Prostate gland (tissue), 2 donors: ENCODE measurements around the gene MRPL34. TPM values are rescaled to one million over a fixed set of nuclear protein-coding genes. Genes with fewer than 3 reads are reported as not detected.
A peak's percentile ranks its signal among the peaks of the same experiment; 100 is the strongest.

Experiments
- DNase-seq: peaks from one replicate; pipeline ENCODE4 v3.0.0-alpha.2; 2019; ENCODE audit warnings: low spot score
- H3K27ac ChIP-seq, 2 donors: fragments of 200-600 bp; sonication (generic); 2 replicates each; pipeline ENCODE4 v1.5.1; 2017 to 2019
- H3K27me3 ChIP-seq: fragments of 200-600 bp; sonication (generic); replicated peaks from 2 replicates; pipeline ENCODE4 v1.5.1; 2019; ENCODE audit not compliant: insufficient read depth
- H3K36me3 ChIP-seq, 2 donors: fragments of 200-600 bp; sonication (generic); 1 replicate in 1 of 2; 2 replicates in 1 of 2; pipeline versions ENCODE4 v1.5.1 to v1.8.1; 2017 to 2019
- H3K4me1 ChIP-seq: fragments of 200-600 bp; sonication (generic); replicated peaks from 2 replicates; pipeline ENCODE4 v1.5.1; 2019
- H3K4me3 ChIP-seq, 2 donors: fragments of 200-600 bp; sonication (generic); 2 replicates each; pipeline ENCODE4 v1.5.1; 2017 to 2019
- H3K9me3 ChIP-seq: fragments of 200-600 bp; sonication (generic); 2 replicates; pipeline ENCODE4 v1.5.1; 2017
- POLR2A ChIP-seq: fragments of 450-650 bp; IDR thresholded peaks from one replicate; pipeline ENCODE4 v1.6.1; 2016; ENCODE audit warnings: antibody characterized with exemption, mild to moderate bottlenecking
- POLR2AphosphoS5 ChIP-seq: sonication (generic); formaldehyde crosslinking; IDR thresholded peaks from one replicate; pipeline ENCODE4 v1.6.1; 2017; ENCODE audit warnings: antibody characterized with exemption
- WGBS: methylation state at CpG from one replicate; pipeline ENCODE4 v1.1.5; 2018; 5-methylcytosine and 5-hydroxymethylcytosine counted together
- intact Hi-C: fragments of 100-400 bp; cut with DNase I; formaldehyde crosslinking; loops from one replicate; pipeline ENCODE4 v1.14.2; 2022
- total RNA-seq, 2 donors: library from RNA; depleted of rRNA; stranded (reverse); fragments of >200 nt; gene quantifications; one replicate each; pipeline ENCODE4 v1.1.0, GENCODE V29; 2016
- TF ChIP-seq, protein P1 (sequence below), 4 experiments: fragments of 200-600 bp in 2 of 4; fragments of 450-650 bp in 2 of 4; sonication (generic) in 2 of 4; IDR thresholded peaks; 1 replicate in 3 of 4; 2 replicates in 1 of 4; pipeline ENCODE4 v1.5.1; 2016 to 2019; ENCODE audit warnings: antibody characterized with exemption in 4 of 4, mild to moderate bottlenecking in 2 of 4, moderate library complexity in 2 of 4

The MRPL34 gene
- total RNA-seq, 2 donors from 2014 or later = 157 to 169 TPM

DNA sequence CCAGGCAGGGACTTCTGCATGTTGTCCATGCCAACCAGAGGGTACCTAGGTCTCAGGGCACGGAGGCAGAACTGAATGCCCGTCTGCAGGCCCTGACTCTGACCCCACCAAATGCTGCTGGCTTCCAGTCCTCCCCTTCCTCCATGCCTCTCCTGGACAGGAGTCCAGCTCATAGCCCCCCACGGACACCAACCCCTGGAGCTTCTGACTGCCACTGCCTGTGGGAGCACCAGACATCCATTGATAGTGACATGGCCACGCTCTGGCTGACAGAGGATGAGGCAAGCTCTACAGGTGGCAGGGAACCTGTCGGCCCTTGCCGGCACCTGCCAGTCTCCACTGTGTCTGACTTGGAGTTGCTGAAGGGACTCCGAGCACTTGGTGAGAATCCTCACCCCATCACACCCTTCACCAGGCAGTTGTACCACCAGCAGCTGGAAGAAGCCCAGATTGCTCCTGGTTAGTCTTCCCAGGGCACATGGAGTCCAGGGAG is 22.1 kb upstream of the MRPL34 start:
- TF ChIP-seq, protein P1, sequence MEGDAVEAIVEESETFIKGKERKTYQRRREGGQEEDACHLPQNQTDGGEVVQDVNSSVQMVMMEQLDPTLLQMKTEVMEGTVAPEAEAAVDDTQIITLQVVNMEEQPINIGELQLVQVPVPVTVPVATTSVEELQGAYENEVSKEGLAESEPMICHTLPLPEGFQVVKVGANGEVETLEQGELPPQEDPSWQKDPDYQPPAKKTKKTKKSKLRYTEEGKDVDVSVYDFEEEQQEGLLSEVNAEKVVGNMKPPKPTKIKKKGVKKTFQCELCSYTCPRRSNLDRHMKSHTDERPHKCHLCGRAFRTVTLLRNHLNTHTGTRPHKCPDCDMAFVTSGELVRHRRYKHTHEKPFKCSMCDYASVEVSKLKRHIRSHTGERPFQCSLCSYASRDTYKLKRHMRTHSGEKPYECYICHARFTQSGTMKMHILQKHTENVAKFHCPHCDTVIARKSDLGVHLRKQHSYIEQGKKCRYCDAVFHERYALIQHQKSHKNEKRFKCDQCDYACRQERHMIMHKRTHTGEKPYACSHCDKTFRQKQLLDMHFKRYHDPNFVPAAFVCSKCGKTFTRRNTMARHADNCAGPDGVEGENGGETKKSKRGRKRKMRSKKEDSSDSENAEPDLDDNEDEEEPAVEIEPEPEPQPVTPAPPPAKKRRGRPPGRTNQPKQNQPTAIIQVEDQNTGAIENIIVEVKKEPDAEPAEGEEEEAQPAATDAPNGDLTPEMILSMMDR (IDR thresholded peaks at IDR 0.05) = no peak
- TF ChIP-seq POLR2AphosphoS5 (no peak), POLR2A (no peak)
- intact Hi-C loops = loop anchor here (5.0 kb wide), 2 partner anchors 76 to 216 kb away; no protein-coding TSS in a partner anchor
- 92% methylated on average over 7 of the region's 7 CpGs for WGBS
- no peaks in the 10 kb centered on the region for H3K9me3 ChIP-seq
- H3K4me3 ChIP-seq = no peak overlapping the region
- no peak overlapping the region for H3K27ac ChIP-seq
- peaks cover 6% of the 10 kb centered on the region for H3K4me1 ChIP-seq
- no peak for DNase-seq
- no peaks in the 10 kb centered on the region for H3K36me3 ChIP-seq
- no peaks in the 10 kb centered on the region for H3K27me3 ChIP-seq

GRCh38 chr19:17285415-17286135 is 20.1 kb upstream of the MRPL34 start:
- no peak overlapping the region for H3K4me3 ChIP-seq
- DNase-seq = no peak
- H3K27ac ChIP-seq = no peak overlapping the region
- no peaks in the 10 kb centered on the region for H3K36me3 ChIP-seq
- H3K9me3 ChIP-seq = no peaks in the 10 kb centered on the region
- peaks cover 6% of the 10 kb centered on the region for H3K4me1 ChIP-seq
- intact Hi-C loops = no loop called here
- TF ChIP-seq, protein P1 (IDR thresholded peaks at IDR 0.05) = no peak
- no peak for TF ChIP-seq POLR2AphosphoS5
- no peak for TF ChIP-seq POLR2A
- H3K27me3 ChIP-seq = no peaks in the 10 kb centered on the region
- WGBS = 89% methylated on average over 18 of the region's 18 CpGs

GRCh38 chr19:17286263-17286662 is 19.4 kb upstream of the MRPL34 start:
- 95% methylated on average over 11 of the region's 11 CpGs for WGBS
- Histone ChIP-seq H3K36me3 (no peaks in the 10 kb centered on the region), H3K4me3 (no peak overlapping the region), H3K27ac (no peak overlapping the region), H3K4me1 (peaks cover 6% of the 10 kb centered on the region), H3K9me3 (no peaks in the 10 kb centered on the region), H3K27me3 (no peaks in the 10 kb centered on the region)
- no peak for DNase-seq
- intact Hi-C loops = no loop called here
- TF ChIP-seq, protein P1 (IDR thresholded peaks at IDR 0.05) = no peak
- TF ChIP-seq POLR2AphosphoS5 (no peak), POLR2A (no peak)

DNA sequence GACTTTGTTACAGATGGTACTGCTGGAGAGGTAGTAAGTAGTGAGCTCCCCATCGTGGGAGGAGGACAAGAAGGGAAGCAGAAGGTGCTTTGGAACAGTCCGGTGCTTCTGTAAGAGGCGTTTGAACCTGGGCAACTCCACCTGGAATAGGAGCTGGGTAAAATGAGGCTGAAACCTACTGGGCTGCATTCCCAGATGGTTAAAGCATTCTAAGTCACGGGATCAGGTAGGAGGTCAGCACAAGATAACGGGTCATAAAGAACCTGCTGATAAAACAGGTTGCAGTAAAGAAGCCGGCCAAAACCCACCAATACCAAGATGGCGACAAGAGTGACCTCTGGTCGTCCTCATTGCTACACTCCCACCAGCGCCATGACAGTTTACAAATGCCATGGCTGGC is 18.9 kb upstream of the MRPL34 start:
- Histone ChIP-seq H3K36me3 (no peaks in the 10 kb centered on the region), H3K27ac (no peak overlapping the region), H3K4me1 (peaks cover 3% of the 10 kb centered on the region), H3K9me3 (no peaks in the 10 kb centered on the region), H3K4me3 (no peak overlapping the region), H3K27me3 (no peaks in the 10 kb centered on the region)
- intact Hi-C loops = no loop called here
- no peak for DNase-seq
- TF ChIP-seq POLR2A (no peak), POLR2AphosphoS5 (no peak)
- TF ChIP-seq, protein P1 (IDR thresholded peaks at IDR 0.05) = no peak
- 87% methylated on average over 9 of the region's 9 CpGs for WGBS

DNA sequence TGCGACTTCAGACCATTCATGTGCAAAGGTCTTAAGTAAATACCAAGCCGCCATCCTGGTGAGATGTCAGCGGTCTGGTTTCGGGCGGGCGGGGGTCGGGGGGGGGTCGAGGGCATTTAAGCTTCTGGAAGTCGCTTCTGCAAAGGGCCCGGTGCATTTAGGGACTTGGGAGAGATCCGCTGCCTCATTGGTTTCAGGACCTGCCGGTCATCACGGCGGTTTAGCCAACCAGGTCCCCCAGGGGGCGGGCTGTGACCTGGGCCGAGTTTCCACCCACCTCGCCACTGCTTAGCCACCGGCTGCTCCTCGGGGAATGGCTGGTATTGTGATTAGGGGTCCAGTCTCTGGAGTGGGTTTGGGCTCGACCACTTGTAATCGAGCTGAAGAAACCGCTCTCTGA is 16.2 kb upstream of the MRPL34 start:
- TF ChIP-seq, protein P1 (IDR thresholded peaks at IDR 0.05) = peak in 1 of 4 experiments; percentile 24
- TF ChIP-seq POLR2AphosphoS5 = no peak
- no peaks in the 10 kb centered on the region for H3K27me3 ChIP-seq
- no peak overlapping the region for H3K4me3 ChIP-seq
- H3K36me3 ChIP-seq = no peaks in the 10 kb centered on the region
- no peak overlapping the region for H3K27ac ChIP-seq
- intact Hi-C loops = no loop called here
- H3K4me1 ChIP-seq = no peaks in the 10 kb centered on the region
- no peak for DNase-seq
- no peaks in the 10 kb centered on the region for H3K9me3 ChIP-seq
- WGBS = 20% methylated on average over 22 of the region's 22 CpGs
